GM18907 (cell line): ENCODE results near the gene ADAMTS14.
"Not testable (repeated sequence)": the region's sequence is repeated elsewhere in the genome, so short reads cannot be mapped to it uniquely, and the experiment has no call there.

Source experiments
- ATAC-seq: cut with Tn5 transposase; IDR thresholded peaks from one replicate; pipeline ENCODE4 v1.9.1; 2021; ENCODE audit warnings: mild to moderate bottlenecking, moderate library complexity; ENCODE audit not compliant: unreplicated experiment

ADAMTS14 gene

GRCh38 chr10:70768026-70768685, 95.8 kb downstream of the ADAMTS14 start:
- ATAC-seq = not testable (repeated sequence)

- ATAC-seq = no peak
These were observed 96.8 kb downstream of the ADAMTS14 start for GRCh38 chr10:70769121-70769520.

GRCh38 chr10:70770001-70770400, 97.7 kb downstream of the ADAMTS14 start:
- ATAC-seq = no peak

GRCh38 chr10:70770516-70770915, 98.2 kb downstream of the ADAMTS14 start:
- not testable (repeated sequence) for ATAC-seq

- no peak for ATAC-seq
These were observed 99.2 kb downstream of the ADAMTS14 start for GRCh38 chr10:70771311-70772194.

- ATAC-seq = no peak
These were observed 100.3 kb downstream of the ADAMTS14 start for GRCh38 chr10:70772627-70773026.

GRCh38 chr10:70773461-70773860, 101.2 kb downstream of the ADAMTS14 start:
- ATAC-seq = no peak

GRCh38 chr10:70773965-70774809, 101.9 kb downstream of the ADAMTS14 start:
- ATAC-seq = no peak

GRCh38 chr10:70774810-70775678, 102.7 kb downstream of the ADAMTS14 start:
- no peak for ATAC-seq

- ATAC-seq = no peak
These were observed 103.6 kb downstream of the ADAMTS14 start for GRCh38 chr10:70775679-70776454.

GRCh38 chr10:70776455-70777005, 104.2 kb downstream of the ADAMTS14 start:
- no peak for ATAC-seq

- no peak for ATAC-seq
These were observed 105.0 kb downstream of the ADAMTS14 start for GRCh38 chr10:70777063-70777875.

GRCh38 chr10:70778267-70778924, 106.1 kb downstream of the ADAMTS14 start:
- ATAC-seq = no peak

GRCh38 chr10:70779088-70779487, 106.8 kb downstream of the ADAMTS14 start:
- no peak for ATAC-seq

GRCh38 chr10:70779511-70780369, 107.4 kb downstream of the ADAMTS14 start:
- ATAC-seq = no peak

- no peak for ATAC-seq
These were observed 108.1 kb downstream of the ADAMTS14 start for GRCh38 chr10:70780370-70780760.

- no peak for ATAC-seq
These were observed 108.5 kb downstream of the ADAMTS14 start for GRCh38 chr10:70780772-70781171.
